Prostate gland (tissue), 2 donors: ENCODE data around the gene PIGR.
A peak's percentile ranks its signal among the peaks of the same experiment; 100 is the strongest.

Source experiments
- CTCF ChIP-seq, 4 experiments: fragments of 200-600 bp in 2 of 4; fragments of 450-650 bp in 2 of 4; sonication (generic) in 2 of 4; IDR thresholded peaks; 1 replicate in 3 of 4; 2 replicates in 1 of 4; pipeline ENCODE4 v1.5.1; 2016 to 2019; ENCODE audit warnings: antibody characterized with exemption in 4 of 4, mild to moderate bottlenecking in 2 of 4, moderate library complexity in 2 of 4
- POLR2A ChIP-seq: fragments of 450-650 bp; IDR thresholded peaks from one replicate; pipeline ENCODE4 v1.6.1; 2016; ENCODE audit warnings: antibody characterized with exemption, mild to moderate bottlenecking
- POLR2AphosphoS5 ChIP-seq: sonication (generic); formaldehyde crosslinking; IDR thresholded peaks from one replicate; pipeline ENCODE4 v1.6.1; 2017; ENCODE audit warnings: antibody characterized with exemption

GRCh38 chr1:206953626-206954025 is 7.4 kb upstream of the PIGR start:
- TF ChIP-seq CTCF (IDR thresholded peaks at IDR 0.05) (no peak), POLR2A (no peak), POLR2AphosphoS5 (peak; percentile 4)
